ENCODE data around the gene THPO.

Gene THPO

DNA sequence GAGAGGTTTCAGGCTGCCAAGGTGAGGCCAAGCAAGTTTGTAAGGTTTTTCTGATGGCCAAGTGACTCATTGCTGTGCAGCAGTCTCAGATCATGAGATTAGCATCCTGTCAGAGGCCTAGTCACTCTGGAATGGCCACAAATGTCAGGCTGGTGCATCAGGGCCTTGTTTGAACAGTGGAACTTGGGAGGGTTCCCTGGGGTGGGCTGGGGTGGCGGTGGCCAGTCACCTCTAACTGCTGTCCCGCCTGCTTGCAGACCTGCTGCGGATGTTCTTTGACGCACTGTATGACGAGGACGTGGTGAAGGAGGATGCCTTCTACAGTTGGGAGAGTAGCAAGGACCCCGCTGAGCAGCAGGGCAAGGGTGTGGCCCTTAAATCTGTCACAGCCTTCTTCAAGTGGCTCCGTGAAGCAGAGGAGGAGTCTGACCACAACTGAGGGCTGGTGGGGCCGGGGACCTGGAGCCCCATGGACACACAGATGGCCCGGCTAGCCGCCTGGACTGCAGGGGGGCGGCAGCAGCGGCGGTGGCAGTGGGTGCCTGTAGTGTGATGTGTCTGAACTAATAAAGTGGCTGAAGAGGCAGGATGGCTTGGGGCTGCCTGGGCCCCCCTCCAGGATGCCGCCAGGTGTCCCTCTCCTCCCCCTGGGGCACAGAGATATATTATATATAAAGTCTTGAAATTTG, 43.4 kb downstream of the THPO start:
- no peak for ATAC-seq
- TF ChIP-seq, protein P1, sequence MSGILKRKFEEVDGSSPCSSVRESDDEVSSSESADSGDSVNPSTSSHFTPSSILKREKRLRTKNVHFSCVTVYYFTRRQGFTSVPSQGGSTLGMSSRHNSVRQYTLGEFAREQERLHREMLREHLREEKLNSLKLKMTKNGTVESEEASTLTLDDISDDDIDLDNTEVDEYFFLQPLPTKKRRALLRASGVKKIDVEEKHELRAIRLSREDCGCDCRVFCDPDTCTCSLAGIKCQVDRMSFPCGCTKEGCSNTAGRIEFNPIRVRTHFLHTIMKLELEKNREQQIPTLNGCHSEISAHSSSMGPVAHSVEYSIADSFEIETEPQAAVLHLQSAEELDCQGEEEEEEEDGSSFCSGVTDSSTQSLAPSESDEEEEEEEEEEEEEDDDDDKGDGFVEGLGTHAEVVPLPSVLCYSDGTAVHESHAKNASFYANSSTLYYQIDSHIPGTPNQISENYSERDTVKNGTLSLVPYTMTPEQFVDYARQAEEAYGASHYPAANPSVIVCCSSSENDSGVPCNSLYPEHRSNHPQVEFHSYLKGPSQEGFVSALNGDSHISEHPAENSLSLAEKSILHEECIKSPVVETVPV (CRISPR knock-in tag; IDR thresholded peaks at IDR 0.05), result no peak
- TF ChIP-seq ZNF8 (CRISPR knock-in tag; IDR thresholded peaks at IDR 0.05) (no peak), SNAI2 (CRISPR knock-in tag; IDR thresholded peaks at IDR 0.05) (no peak), ZFP30 (CRISPR knock-in tag; IDR thresholded peaks at IDR 0.05) (no peak), CREB5 (CRISPR knock-in tag; IDR thresholded peaks at IDR 0.05; ENCODE audit: low read depth) (no peak), ESRRG (CRISPR knock-in tag; IDR thresholded peaks at IDR 0.05) (no peak), ISL1 (CRISPR knock-in tag; IDR thresholded peaks at IDR 0.05) (no peak), PATZ1 (CRISPR knock-in tag; IDR thresholded peaks at IDR 0.05; ENCODE audit: borderline replicate concordance) (no peak), RARB (CRISPR knock-in tag; IDR thresholded peaks at IDR 0.05) (no peak), ZNF70 (CRISPR knock-in tag; IDR thresholded peaks at IDR 0.05) (no peak), ZFP3 (CRISPR knock-in tag; IDR thresholded peaks at IDR 0.05) (no peak), CSDC2 (CRISPR knock-in tag; IDR thresholded peaks at IDR 0.05) (no peak), OSR1 (CRISPR knock-in tag; IDR thresholded peaks at IDR 0.05) (no peak)

DNA sequence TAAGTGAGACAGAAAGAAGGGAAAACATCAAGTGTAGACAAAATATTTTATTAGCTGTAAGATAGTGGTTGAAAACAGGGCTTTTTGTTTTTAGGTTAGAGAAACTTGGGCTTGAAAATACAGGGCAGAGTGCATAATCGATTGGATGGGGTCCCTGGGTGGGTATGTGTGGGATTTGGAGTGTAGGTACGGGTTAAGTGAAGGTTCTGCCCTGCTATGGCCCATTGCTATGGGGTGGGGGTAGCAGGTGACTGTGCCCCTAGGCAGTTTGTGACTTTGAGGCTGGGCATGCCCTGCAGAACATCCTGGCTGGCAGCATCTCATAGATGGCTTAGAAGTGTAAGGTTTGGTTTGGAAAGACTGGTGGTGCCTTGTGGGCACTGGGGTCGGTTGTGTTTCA, 44.3 kb downstream of the THPO start:
- TF ChIP-seq ZFP30 (CRISPR knock-in tag; IDR thresholded peaks at IDR 0.05), result no peak
- no peak for TF ChIP-seq ESRRG (CRISPR knock-in tag; IDR thresholded peaks at IDR 0.05)
- no peak for TF ChIP-seq TOX (CRISPR knock-in tag; IDR thresholded peaks at IDR 0.05; ENCODE audit: borderline replicate concordance)
- TF ChIP-seq TCF4 (CRISPR knock-in tag; IDR thresholded peaks at IDR 0.05; ENCODE audit: borderline replicate concordance), result no peak
- TF ChIP-seq, protein P1 (CRISPR knock-in tag; IDR thresholded peaks at IDR 0.05), result no peak
- TF ChIP-seq ZFP3 (CRISPR knock-in tag; IDR thresholded peaks at IDR 0.05), result no peak
- no peak for TF ChIP-seq PPARA (CRISPR knock-in tag; IDR thresholded peaks at IDR 0.05; ENCODE audit: borderline replicate concordance)
- TF ChIP-seq, protein P2, sequence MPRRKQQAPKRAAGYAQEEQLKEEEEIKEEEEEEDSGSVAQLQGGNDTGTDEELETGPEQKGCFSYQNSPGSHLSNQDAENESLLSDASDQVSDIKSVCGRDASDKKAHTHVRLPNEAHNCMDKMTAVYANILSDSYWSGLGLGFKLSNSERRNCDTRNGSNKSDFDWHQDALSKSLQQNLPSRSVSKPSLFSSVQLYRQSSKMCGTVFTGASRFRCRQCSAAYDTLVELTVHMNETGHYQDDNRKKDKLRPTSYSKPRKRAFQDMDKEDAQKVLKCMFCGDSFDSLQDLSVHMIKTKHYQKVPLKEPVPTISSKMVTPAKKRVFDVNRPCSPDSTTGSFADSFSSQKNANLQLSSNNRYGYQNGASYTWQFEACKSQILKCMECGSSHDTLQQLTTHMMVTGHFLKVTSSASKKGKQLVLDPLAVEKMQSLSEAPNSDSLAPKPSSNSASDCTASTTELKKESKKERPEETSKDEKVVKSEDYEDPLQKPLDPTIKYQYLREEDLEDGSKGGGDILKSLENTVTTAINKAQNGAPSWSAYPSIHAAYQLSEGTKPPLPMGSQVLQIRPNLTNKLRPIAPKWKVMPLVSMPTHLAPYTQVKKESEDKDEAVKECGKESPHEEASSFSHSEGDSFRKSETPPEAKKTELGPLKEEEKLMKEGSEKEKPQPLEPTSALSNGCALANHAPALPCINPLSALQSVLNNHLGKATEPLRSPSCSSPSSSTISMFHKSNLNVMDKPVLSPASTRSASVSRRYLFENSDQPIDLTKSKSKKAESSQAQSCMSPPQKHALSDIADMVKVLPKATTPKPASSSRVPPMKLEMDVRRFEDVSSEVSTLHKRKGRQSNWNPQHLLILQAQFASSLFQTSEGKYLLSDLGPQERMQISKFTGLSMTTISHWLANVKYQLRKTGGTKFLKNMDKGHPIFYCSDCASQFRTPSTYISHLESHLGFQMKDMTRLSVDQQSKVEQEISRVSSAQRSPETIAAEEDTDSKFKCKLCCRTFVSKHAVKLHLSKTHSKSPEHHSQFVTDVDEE (CRISPR knock-in tag; IDR thresholded peaks at IDR 0.05), result no peak
- TF ChIP-seq ZNF8 (CRISPR knock-in tag; IDR thresholded peaks at IDR 0.05), result no peak
- no peak for TF ChIP-seq ISL1 (CRISPR knock-in tag; IDR thresholded peaks at IDR 0.05)
- no peak for TF ChIP-seq ZC3H10 (CRISPR knock-in tag; IDR thresholded peaks at IDR 0.05)
- no peak for TF ChIP-seq RARB (CRISPR knock-in tag; IDR thresholded peaks at IDR 0.05)
- no peak for TF ChIP-seq POU6F1 (CRISPR knock-in tag; IDR thresholded peaks at IDR 0.05; ENCODE audit: borderline replicate concordance, low read depth)
- TF ChIP-seq CREB5 (CRISPR knock-in tag; IDR thresholded peaks at IDR 0.05; ENCODE audit: low read depth), result no peak
- no peak for TF ChIP-seq ARNTL (CRISPR knock-in tag; IDR thresholded peaks at IDR 0.05; ENCODE audit: borderline replicate concordance, low read depth)
- no peak for ATAC-seq

Measured in SK-N-SH treated with all-trans-retinoic acid at 6 μM for 48 hours (cell line).